A172 (cell line): Measurements from ENCODE around the gene DNALI1. TPM values are rescaled to one million over a fixed set of nuclear protein-coding genes. Genes with fewer than 3 reads are reported as not detected.

Source experiments
- DNase-seq: peaks from one replicate; pipeline ENCODE4 v3.0.0-alpha.2; 2015; ENCODE audit warnings: low spot score
- total RNA-seq: library from RNA; depleted of rRNA; stranded (reverse); fragments of >200 nt; shearing (Covaris generic); gene quantifications from 2 replicates; pipeline ENCODE4 v1.2.3, GENCODE V29; 2014; rRNA removed

DNALI1 gene
- total RNA-seq, 1 experiment from 2014 or later = not detected

DNA sequence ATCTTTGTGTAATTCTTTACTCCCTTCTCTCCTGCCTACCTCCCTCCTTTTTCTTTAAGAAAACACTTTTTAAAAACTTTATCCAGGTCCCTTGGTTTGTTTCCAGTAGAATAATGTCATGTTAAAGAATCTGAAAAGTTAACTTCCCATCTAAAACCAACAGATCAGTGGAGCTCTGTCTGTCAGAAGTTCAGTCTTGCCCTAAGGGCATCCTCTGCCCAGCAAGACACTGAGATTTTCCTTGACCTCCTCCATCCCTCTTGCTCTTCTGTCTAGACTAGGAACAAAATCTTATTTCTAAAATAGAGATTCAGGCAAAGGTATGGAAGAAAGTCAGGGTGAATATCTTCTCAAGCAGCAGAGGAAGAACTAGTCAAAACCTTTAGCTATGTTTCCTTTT, 44.7 kb downstream of the DNALI1 start:
- DNase-seq = no peak

DNA sequence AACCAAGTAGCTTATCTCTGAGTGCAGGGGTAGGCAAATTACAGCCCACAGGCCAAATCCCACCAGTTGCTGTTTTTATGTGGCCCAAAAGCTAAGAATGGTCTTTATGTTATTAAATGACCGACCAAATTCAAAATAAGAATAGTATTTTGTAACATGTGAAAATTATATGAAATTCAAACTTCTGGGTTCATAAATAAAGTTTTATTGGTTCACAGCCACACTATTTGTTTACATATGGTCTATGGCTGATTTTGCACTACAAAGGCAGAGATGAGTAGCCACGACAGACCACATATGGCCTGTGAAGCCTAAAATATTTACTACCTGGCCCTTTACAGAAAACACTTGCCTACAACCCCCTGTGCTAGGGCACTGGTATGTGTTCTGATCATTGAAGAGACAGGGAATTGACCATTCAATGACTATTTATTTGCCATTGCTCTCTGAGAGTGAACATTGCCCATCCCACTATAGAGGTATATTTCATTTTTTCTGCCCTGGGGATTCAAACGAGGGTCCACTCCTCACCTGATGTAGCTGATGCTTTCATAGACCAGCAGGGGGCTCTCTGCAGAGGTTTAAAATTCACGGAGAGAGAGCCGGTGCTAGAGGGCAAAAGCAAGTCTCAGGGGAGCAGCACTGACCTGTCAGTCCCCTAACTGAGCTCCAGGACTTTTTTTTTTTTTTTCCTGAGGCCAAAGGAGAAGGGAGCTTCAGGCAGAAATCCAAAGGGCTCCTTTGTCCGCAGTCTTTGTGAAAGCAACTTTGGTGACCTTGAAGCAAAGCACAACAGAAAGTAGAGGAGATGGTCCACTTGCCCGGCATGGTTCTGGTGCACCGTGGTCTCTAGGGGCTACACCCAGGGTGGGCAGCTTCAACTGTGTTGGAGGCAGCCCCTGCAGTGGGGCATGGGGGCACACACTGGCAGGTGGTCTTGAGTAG, 46.3 kb downstream of the DNALI1 start:
- DNase-seq = no peak

DNA sequence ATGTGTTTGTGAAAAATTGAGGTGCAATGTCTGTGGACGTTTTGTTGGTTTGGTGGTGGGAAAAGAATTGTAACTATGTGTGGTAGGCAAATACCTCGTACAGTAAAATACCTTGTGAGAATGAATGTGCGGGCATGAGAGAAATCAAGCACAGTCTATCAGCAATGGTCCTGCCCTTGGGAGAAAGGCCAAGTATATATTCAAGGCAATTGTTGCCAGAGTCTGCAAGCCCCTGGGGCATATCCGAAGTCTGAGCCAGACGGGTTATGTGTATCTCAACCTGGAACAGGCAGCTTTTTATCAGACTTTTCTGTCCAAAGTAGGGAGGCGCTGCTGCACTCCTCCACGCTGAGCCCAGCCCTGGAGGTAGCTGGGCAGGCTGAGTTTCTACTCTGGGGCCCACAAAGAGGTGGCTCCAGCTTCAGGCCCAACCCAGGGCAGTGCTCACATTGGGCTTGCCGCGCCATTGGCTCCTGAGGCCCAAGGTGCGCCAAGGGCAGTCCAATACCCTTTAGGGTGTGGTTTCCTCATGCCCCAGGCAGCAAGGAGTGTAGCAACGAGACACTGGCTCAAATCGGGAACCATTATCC, 48.4 kb downstream of the DNALI1 start:
- DNase-seq = no peak

DNA sequence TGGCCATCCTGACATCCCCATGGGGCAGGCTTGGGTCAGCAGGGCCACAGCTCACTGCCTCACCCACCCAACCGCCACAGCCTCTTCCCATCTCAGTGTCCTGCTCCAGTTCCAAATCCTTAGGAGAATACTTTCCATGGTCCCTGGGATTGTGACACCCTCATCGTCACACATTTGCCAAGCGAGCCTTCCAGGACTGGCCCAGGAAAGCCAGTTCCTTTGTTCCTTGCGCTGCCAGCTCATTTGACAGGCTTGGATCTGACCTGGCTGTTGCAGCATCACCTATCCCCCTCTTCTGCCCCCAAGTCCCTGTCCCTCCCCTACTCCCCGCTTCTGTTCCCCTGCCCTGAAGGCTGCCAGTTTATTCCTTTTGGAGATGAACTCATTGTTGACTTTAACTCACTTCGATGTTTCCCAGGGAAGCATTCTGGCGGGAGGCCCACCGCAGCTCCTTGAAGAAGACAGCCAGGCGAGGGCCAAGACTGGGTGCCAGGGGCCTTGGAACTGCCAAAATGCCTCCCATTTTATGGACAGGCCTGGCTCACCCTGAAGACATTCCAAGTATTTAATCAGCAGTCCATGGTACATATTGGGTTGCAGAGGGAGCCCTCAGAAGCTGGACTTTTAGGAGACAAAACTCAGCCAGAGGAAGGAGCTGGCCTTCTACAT, 49.2 kb downstream of the DNALI1 start:
- no peak for DNase-seq

DNA sequence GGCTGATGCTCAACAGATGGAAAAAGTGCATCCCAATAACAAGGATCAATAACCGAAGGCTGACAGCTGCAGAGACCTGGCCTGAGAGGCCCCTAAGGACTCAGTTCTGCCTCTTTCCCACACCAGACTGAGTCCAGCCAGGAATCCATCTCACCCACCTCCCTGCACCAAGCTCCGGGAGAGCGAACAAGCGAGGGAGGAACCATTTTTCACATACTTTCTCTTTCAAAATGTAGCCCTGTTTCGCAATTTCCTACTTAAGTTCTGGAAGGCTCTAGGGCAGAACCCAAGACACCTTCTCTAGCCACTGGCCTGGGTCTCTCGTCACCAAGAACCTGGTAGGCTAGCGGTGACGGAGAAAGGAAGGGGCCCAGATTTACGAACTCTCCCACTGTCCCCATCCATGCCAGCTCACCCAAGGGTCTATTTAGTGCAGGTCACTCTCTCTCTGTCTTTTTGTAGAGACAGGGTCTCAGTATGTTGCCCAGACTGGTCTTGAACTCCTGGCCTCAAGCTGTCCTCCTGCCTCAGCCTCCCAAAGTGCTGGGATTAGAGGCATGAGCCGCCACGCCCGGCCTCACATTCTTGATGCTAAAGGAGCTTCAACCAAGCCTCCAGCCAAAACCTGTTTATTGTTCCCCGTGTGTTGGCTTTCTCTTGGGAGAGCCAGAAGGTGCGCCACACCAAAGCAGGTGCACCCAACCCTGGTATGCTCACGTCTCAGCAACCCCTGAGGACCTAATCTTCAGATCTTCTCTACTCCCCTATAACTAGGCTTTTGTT, 49.9 kb downstream of the DNALI1 start:
- DNase-seq = no peak

DNA sequence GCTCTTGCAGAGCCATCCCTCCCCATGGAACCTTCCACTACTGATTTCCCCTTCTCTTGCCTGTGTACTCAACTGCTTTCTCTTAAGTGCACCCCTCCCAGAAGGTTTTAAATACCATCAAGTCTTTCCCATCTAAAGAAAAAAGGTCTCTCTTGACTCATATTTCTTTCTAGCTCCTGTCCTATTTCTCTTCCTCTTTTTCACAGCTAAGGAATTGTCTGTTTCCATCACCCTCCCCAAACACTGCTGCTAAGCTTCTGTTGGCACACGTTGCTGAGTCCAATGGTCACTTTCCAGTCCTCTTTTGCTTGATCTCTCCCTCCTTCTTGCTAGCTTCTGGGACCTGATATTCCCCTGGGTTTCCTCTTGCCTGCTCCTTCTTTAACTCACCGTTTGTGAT, 52.3 kb downstream of the DNALI1 start:
- DNase-seq = no peak

DNA sequence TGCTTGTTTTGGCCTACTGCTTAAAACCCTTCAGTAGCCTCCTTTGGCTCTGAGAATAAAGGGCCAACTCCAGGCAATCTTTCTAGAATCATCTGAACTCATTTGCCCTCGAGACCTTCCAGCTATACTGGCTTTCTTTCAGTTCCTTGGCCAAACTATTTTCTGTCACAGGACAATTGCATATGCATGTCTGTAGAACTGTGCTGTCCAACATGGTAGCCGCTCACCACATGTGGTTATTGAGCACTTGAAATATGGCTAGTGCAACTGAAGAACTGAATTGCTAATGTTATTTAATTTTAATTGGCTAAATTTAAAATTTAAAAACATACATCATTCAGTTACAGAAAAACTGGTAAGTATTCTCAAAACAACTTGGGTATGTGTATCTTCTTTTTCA, 53.3 kb downstream of the DNALI1 start:
- DNase-seq = no peak

DNA sequence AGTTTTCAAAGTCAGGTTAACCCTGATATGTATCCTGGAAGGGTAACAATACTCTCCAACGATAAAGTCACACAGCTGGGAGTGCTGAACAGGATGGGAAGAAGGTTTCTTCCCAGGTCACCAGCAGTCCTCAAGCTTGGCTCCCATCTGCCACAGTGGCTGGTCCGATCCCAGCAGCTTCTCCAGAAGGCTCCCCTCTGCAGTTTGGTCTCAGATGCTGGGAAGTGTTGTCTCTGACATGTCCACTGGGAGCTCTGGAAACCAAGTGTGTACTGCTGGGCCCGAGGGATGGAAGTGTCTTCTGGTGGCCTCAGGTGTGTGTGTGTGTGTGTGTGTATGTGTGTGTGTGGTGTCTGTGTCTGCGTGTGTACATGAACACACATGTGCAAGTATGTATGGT, 55.4 kb downstream of the DNALI1 start:
- no peak for DNase-seq

DNA sequence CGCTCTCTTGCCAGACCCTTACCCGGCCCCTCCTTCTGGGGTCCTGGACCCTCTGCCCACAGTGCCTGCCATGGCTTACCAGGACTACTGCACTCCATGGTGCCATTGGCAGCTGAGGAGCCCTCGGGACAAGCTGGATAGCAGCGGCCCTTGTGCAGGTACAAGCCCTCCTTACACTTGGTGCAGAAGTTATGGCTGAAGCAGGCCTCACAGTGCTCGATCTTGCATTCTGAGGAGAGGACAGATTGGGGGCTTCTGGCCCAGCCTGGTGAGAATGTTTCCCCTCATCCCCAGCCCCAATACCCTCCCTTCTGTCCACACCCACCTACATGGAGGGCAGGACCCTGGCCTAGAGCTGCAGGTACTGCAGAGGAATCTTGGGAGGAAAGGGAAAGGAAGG, 57.4 kb downstream of the DNALI1 start:
- no peak for DNase-seq

DNA sequence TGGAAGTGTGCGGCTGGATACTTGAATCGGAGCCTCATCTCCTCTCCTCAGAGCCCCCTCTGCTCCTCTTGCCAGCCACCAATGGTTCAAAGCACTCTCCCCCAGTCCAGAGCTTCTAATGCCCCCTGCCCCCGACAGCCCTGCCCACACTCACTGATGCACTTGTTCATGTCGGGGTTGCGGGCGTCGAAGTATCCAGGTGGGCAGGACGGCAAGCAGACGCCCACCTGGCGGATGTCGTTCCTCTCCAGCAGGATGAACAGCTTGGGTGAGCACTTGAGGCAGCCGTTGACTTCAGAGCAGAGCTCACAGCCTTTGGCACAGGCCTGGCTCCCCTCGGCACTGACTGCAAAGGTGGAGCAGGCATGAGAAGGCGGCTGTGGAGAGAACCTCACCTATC, 59.6 kb downstream of the DNALI1 start:
- DNase-seq = no peak

Other genes starting within 250 kb of the DNALI1 start
- gene ZC3H12A, start 82.4 kb upstream of the DNALI1 start, total RNA-seq = 5.8 and 7.1 TPM in 2 replicates
- gene MEAF6, start 42.2 kb upstream of the DNALI1 start, total RNA-seq = 68.5 and 83.0 TPM in 2 replicates
- 5.1 and 5.3 TPM in 2 replicates for gene SNIP1, start 2.6 kb upstream of the DNALI1 start, total RNA-seq
- gene GNL2, start 39.0 kb downstream of the DNALI1 start, total RNA-seq = 31.7 and 39.7 TPM in 2 replicates
- gene RSPO1, start 78.0 kb downstream of the DNALI1 start, total RNA-seq = 0.22 TPM in 1 of 2 replicates, not detected in the other
- 16.0 and 22.5 TPM in 2 replicates for gene CDCA8, start 135.6 kb downstream of the DNALI1 start, total RNA-seq
- not detected in 2 replicates for gene EPHA10, start 208.2 kb downstream of the DNALI1 start, total RNA-seq
- gene MANEAL, start 236.9 kb downstream of the DNALI1 start, total RNA-seq = 13.2 and 13.9 TPM in 2 replicates